ENCODE measurements around the gene SCARF2.

SCARF2 gene

GRCh38 chr22:20420157-20420842, 17.3 kb downstream of the SCARF2 start:
- TF ChIP-seq GATA3 (IDR thresholded peaks at IDR 0.05; ENCODE audit: low read depth, low read length) (no peak), GATA2 (IDR thresholded peaks at IDR 0.05; ENCODE audit: low read depth, low read length) (no peak)

- TF ChIP-seq GATA3 (IDR thresholded peaks at IDR 0.05; ENCODE audit: low read depth, low read length) (no peak), GATA2 (IDR thresholded peaks at IDR 0.05; ENCODE audit: low read depth, low read length) (no peak)
Observed at GRCh38 chr22:20419664-20419951, 18.0 kb downstream of the SCARF2 start.

GRCh38 chr22:20418211-20418788, 19.3 kb downstream of the SCARF2 start:
- TF ChIP-seq GATA3 (IDR thresholded peaks at IDR 0.05; ENCODE audit: low read depth, low read length) = no peak
- no peak for TF ChIP-seq GATA2 (IDR thresholded peaks at IDR 0.05; ENCODE audit: low read depth, low read length)

- no peak for TF ChIP-seq GATA2 (IDR thresholded peaks at IDR 0.05; ENCODE audit: low read depth, low read length)
- no peak for TF ChIP-seq GATA3 (IDR thresholded peaks at IDR 0.05; ENCODE audit: low read depth, low read length)
Observed at GRCh38 chr22:20414450-20414849, 23.2 kb downstream of the SCARF2 start.

GRCh38 chr22:20414059-20414440, 23.6 kb downstream of the SCARF2 start:
- TF ChIP-seq GATA2 (IDR thresholded peaks at IDR 0.05; ENCODE audit: low read depth, low read length) (no peak), GATA3 (IDR thresholded peaks at IDR 0.05; ENCODE audit: low read depth, low read length) (no peak)

GRCh38 chr22:20413217-20414058, 24.2 kb downstream of the SCARF2 start:
- TF ChIP-seq GATA2 (IDR thresholded peaks at IDR 0.05; ENCODE audit: low read depth, low read length) = no peak
- TF ChIP-seq GATA3 (IDR thresholded peaks at IDR 0.05; ENCODE audit: low read depth, low read length) = no peak

- TF ChIP-seq GATA3 (IDR thresholded peaks at IDR 0.05; ENCODE audit: low read depth, low read length) = no peak
- TF ChIP-seq GATA2 (IDR thresholded peaks at IDR 0.05; ENCODE audit: low read depth, low read length) = no peak
Observed at GRCh38 chr22:20412474-20413216, 25.0 kb downstream of the SCARF2 start.

GRCh38 chr22:20408891-20409290, 28.7 kb downstream of the SCARF2 start:
- TF ChIP-seq GATA3 (IDR thresholded peaks at IDR 0.05; ENCODE audit: low read depth, low read length) = no peak
- TF ChIP-seq GATA2 (IDR thresholded peaks at IDR 0.05; ENCODE audit: low read depth, low read length) = no peak

- TF ChIP-seq GATA3 (IDR thresholded peaks at IDR 0.05; ENCODE audit: low read depth, low read length) (no peak), GATA2 (IDR thresholded peaks at IDR 0.05; ENCODE audit: low read depth, low read length) (no peak)
Observed at GRCh38 chr22:20407829-20408228, 29.8 kb downstream of the SCARF2 start.

GRCh38 chr22:20406686-20407408, 30.8 kb downstream of the SCARF2 start:
- TF ChIP-seq GATA3 (IDR thresholded peaks at IDR 0.05; ENCODE audit: low read depth, low read length) = no peak
- TF ChIP-seq GATA2 (IDR thresholded peaks at IDR 0.05; ENCODE audit: low read depth, low read length) = no peak

GRCh38 chr22:20405931-20406685, 31.5 kb downstream of the SCARF2 start:
- TF ChIP-seq GATA2 (IDR thresholded peaks at IDR 0.05; ENCODE audit: low read depth, low read length) (no peak), GATA3 (IDR thresholded peaks at IDR 0.05; ENCODE audit: low read depth, low read length) (no peak)

- no peak for TF ChIP-seq GATA3 (IDR thresholded peaks at IDR 0.05; ENCODE audit: low read depth, low read length)
- no peak for TF ChIP-seq GATA2 (IDR thresholded peaks at IDR 0.05; ENCODE audit: low read depth, low read length)
Observed at GRCh38 chr22:20405291-20405930, 32.2 kb downstream of the SCARF2 start.
